DOHH2 (cell line): ENCODE measurements around the gene MCTS1.

Experiments used
- EZH2phosphoT487 ChIP-seq: fragments of 200-600 bp; sonication (generic); IDR thresholded peaks from 2 replicates; pipeline ENCODE4 v1.6.1; 2017; ENCODE audit warnings: borderline replicate concordance, mild to moderate bottlenecking, antibody characterized with exemption, low read length, moderate library complexity, mixed read lengths
- TF ChIP-seq, protein P1 (sequence below): fragments of 200-600 bp; sonication (generic); IDR thresholded peaks from one replicate; pipeline ENCODE4 v1.5.1; 2014; ENCODE audit warnings: antibody characterized with exemption, mild to moderate bottlenecking, low read depth, low read length; ENCODE audit not compliant: poor library complexity, severe bottlenecking

DNA sequence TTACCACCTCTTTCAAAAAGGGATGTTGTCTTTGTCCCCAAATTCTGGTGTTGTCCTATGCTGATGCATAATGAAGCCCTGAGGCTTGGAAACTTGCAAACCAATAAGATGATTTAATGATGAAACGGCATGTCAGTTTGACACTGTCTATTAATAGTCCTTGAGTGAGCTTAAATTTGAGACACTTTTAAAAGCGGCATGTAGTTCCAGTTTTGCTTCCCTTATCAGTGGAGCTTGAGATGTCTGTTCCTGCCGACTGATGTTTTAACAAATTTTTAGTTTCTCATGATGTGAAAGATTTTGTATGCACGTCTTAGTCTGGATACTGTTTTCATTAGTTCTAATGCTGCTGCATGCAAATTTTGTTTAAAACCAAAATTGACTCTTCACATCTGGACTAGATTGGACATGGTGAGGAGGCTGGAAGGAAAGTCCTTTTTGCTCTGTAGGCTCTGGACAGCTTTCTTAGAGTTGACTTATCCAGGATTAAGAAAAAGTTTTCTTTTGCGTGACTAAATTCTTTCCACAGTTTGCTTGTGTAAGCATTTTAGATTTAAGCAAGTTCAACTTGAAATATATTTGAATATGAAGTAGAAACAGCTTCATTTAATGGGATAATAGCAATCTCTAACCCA is 14.2 kb downstream of the MCTS1 start:
- TF ChIP-seq, protein P1, sequence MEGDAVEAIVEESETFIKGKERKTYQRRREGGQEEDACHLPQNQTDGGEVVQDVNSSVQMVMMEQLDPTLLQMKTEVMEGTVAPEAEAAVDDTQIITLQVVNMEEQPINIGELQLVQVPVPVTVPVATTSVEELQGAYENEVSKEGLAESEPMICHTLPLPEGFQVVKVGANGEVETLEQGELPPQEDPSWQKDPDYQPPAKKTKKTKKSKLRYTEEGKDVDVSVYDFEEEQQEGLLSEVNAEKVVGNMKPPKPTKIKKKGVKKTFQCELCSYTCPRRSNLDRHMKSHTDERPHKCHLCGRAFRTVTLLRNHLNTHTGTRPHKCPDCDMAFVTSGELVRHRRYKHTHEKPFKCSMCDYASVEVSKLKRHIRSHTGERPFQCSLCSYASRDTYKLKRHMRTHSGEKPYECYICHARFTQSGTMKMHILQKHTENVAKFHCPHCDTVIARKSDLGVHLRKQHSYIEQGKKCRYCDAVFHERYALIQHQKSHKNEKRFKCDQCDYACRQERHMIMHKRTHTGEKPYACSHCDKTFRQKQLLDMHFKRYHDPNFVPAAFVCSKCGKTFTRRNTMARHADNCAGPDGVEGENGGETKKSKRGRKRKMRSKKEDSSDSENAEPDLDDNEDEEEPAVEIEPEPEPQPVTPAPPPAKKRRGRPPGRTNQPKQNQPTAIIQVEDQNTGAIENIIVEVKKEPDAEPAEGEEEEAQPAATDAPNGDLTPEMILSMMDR = no peak
- no peak for TF ChIP-seq EZH2phosphoT487
